ENCODE data around the gene KCNH5. TPM values are rescaled to one million over a fixed set of nuclear protein-coding genes. Genes with fewer than 3 reads are reported as not detected.
A peak's percentile ranks its signal among the peaks of the same experiment; 100 is the strongest.

Gene KCNH5
- total RNA-seq, 1 experiment from 2014 or later: 2.3 TPM

GRCh38 chr14:62743560-62743959, 301.7 kb downstream of the KCNH5 start:
- peak; percentile 41 for DNase-seq (ENCODE audit: low spot score)

GRCh38 chr14:62743118-62743517, 302.1 kb downstream of the KCNH5 start:
- DNase-seq (ENCODE audit: low spot score): no peak

GRCh38 chr14:62739647-62740046, 305.6 kb downstream of the KCNH5 start:
- no peak for DNase-seq (ENCODE audit: low spot score)

GRCh38 chr14:62736048-62737043, 308.9 kb downstream of the KCNH5 start:
- no peak for DNase-seq (ENCODE audit: low spot score)

- DNase-seq (ENCODE audit: low spot score): no peak
Observed at GRCh38 chr14:62734831-62735230, 310.4 kb downstream of the KCNH5 start.

- no peak for DNase-seq (ENCODE audit: low spot score)
Observed at GRCh38 chr14:62722406-62722805, 322.9 kb downstream of the KCNH5 start.

GRCh38 chr14:62718629-62719028, 326.6 kb downstream of the KCNH5 start:
- no peak for DNase-seq (ENCODE audit: low spot score)

GRCh38 chr14:62711351-62712023, 333.8 kb downstream of the KCNH5 start:
- DNase-seq (ENCODE audit: low spot score): no peak

- no peak for DNase-seq (ENCODE audit: low spot score)
Observed at GRCh38 chr14:62710811-62711210, 334.4 kb downstream of the KCNH5 start.

GRCh38 chr14:62709773-62710172, 335.5 kb downstream of the KCNH5 start:
- DNase-seq (ENCODE audit: low spot score): no peak

GRCh38 chr14:62706217-62706616, 339.0 kb downstream of the KCNH5 start:
- DNase-seq (ENCODE audit: low spot score): no peak

GRCh38 chr14:62697461-62697860, 347.8 kb downstream of the KCNH5 start:
- no peak for DNase-seq (ENCODE audit: low spot score)

GRCh38 chr14:62696929-62697328, 348.3 kb downstream of the KCNH5 start:
- no peak for DNase-seq (ENCODE audit: low spot score)

- DNase-seq (ENCODE audit: low spot score): no peak
Observed at GRCh38 chr14:62696331-62696924, 348.8 kb downstream of the KCNH5 start.

- peak; percentile 48 for DNase-seq (ENCODE audit: low spot score)
Observed at GRCh38 chr14:62694075-62694474, 351.2 kb downstream of the KCNH5 start.

GRCh38 chr14:62692490-62693106, 352.7 kb downstream of the KCNH5 start:
- peak; percentile 7 for DNase-seq (ENCODE audit: low spot score)

GRCh38 chr14:62691647-62692489, 353.4 kb downstream of the KCNH5 start:
- DNase-seq (ENCODE audit: low spot score): peak; percentile 96

GRCh38 chr14:62689733-62690132, 355.5 kb downstream of the KCNH5 start:
- DNase-seq (ENCODE audit: low spot score): no peak

GRCh38 chr14:62687818-62688217, 357.4 kb downstream of the KCNH5 start:
- DNase-seq (ENCODE audit: low spot score): no peak

GRCh38 chr14:62684376-62684775, 360.9 kb downstream of the KCNH5 start:
- no peak for DNase-seq (ENCODE audit: low spot score)

- DNase-seq (ENCODE audit: low spot score): no peak
Observed at GRCh38 chr14:62682208-62682607, 363.1 kb downstream of the KCNH5 start.
